GM12878 (cell line): Measurements from ENCODE around the gene PSMC3. TPM values are rescaled to one million over a fixed set of nuclear protein-coding genes. Genes with fewer than 3 reads are reported as not detected.

ENCODE experiments used
- ATAC-seq: fragments of 200-7000 bp; cut with Tn5 transposase; 3 replicates; pipeline ENCODE4 v1.9.1; 2020; ENCODE audit warnings: mild to moderate bottlenecking, moderate library complexity
- BruUV-seq: library from RNA; stranded (reverse); fragments of 400-500 nt; replicated peaks from 2 replicates; lab custom pipeline; 2021; lab: Mats Ljungman, UMichigan
- CTCF ChIA-PET: fragments of 300-600 bp; sonication (Branson Sonifier 250); formaldehyde crosslinking; extraction: SDS; loops from one replicate; lab custom pipeline; 2021; ENCODE audit warnings: inconsistent platforms; lab: Yijun Ruan, JAX
- POLR2A ChIA-PET: fragments of 350-600 bp; formaldehyde crosslinking; extraction: SDS; loops from one replicate; lab custom pipeline; 2021; ENCODE audit warnings: inconsistent platforms; lab: Charles Lee
- RAD21 ChIA-PET: fragments of 300-600 bp; sonication (Branson Sonifier 250); formaldehyde crosslinking; loops from one replicate; lab custom pipeline; 2023; ENCODE audit warnings: antibody characterized with exemption; ENCODE audit not compliant: unreplicated experiment; lab: Charles Lee
- SMC1A ChIA-PET: fragments of 300-600 bp; sonication (Branson Sonifier 250); formaldehyde crosslinking; loops from one replicate; lab custom pipeline; 2023; ENCODE audit not compliant: unreplicated experiment, uncharacterized antibody; lab: Charles Lee
- DNase-seq: peaks from one replicate; pipeline ENCODE4 v3.0.0-alpha.2; 2011; ENCODE audit warnings: low read depth, low spot score
- FAIRE-seq: peaks from 3 replicates; lab custom pipeline; 2011; peaks lifted over from hg19 to GRCh38; lab: Jason Lieb, UNC
- H2AFZ ChIP-seq: 2 replicates; pipeline ENCODE4 v1.6.0; 2011; ENCODE audit warnings: low read depth, low read length, control low read depth; ENCODE audit not compliant: control insufficient read depth
- H3K27ac ChIP-seq: 2 replicates; pipeline ENCODE4 v1.5.1; 2011; ENCODE audit warnings: control low read depth; ENCODE audit not compliant: control insufficient read depth, insufficient read depth
- H3K27me3 ChIP-seq, 2 experiments: replicated peaks in 1 of 2; 2 replicates each; pipeline versions ENCODE4 v1.6.0 to v1.6.1; 2011; ENCODE audit warnings: low read length in 1 of 2; ENCODE audit not compliant: control insufficient read depth in 2 of 2, insufficient read depth in 2 of 2
- H3K36me3 ChIP-seq, 2 experiments: 2 replicates each; pipeline ENCODE4 v1.5.1; 2011; ENCODE audit warnings: low read length in 1 of 2; ENCODE audit not compliant: control insufficient read depth in 2 of 2, insufficient read depth in 2 of 2
- H3K4me1 ChIP-seq: 2 replicates; pipeline ENCODE4 v1.6.1; 2011; ENCODE audit warnings: mild to moderate bottlenecking, low read length, moderate library complexity, mixed read lengths; ENCODE audit not compliant: control insufficient read depth, insufficient read depth
- H3K4me2 ChIP-seq: 2 replicates; pipeline ENCODE4 v1.6.0; 2011; ENCODE audit warnings: control low read depth; ENCODE audit not compliant: control insufficient read depth, insufficient read depth
- H3K4me3 ChIP-seq: fragments of 200-600 bp; sonication (generic); 2 replicates; pipeline ENCODE4 v1.5.1; 2016
- H3K79me2 ChIP-seq: 2 replicates; pipeline ENCODE4 v1.6.0; 2011; ENCODE audit warnings: low read length; ENCODE audit not compliant: control insufficient read depth, insufficient read depth
- H3K9ac ChIP-seq: 2 replicates; pipeline ENCODE4 v1.8.0; 2011; ENCODE audit warnings: low read length, control low read depth, mixed read lengths; ENCODE audit not compliant: control insufficient read depth, insufficient read depth
- H3K9me3 ChIP-seq: replicated peaks from 3 replicates; pipeline ENCODE4 v1.5.1; 2011; ENCODE audit warnings: mild to moderate bottlenecking, low read length; ENCODE audit not compliant: control insufficient read depth, insufficient read depth
- H4K20me1 ChIP-seq: 2 replicates; pipeline ENCODE4 v1.6.0; 2011; ENCODE audit not compliant: control insufficient read depth, insufficient read depth
- BHLHE40 ChIP-seq, 2 experiments: fragments of 450-650 bp in 1 of 2; IDR thresholded peaks; 2 replicates each; pipeline ENCODE4 v1.6.1; 2011 to 2017; ENCODE audit warnings: low read depth in 2 of 2, borderline replicate concordance in 1 of 2, improper control_type of control experiment in 1 of 2, low read length in 1 of 2, mild to moderate bottlenecking in 1 of 2
- BMI1 ChIP-seq: fragments of 450-650 bp; IDR thresholded peaks from 2 replicates; pipeline ENCODE4 v1.6.1; 2016; ENCODE audit warnings: mild to moderate bottlenecking, moderate library complexity, borderline replicate concordance
- CEBPB ChIP-seq, 2 experiments: fragments of 150-350 bp in 1 of 2; IDR thresholded peaks; 2 replicates each; pipeline ENCODE4 v1.6.1; 2012 to 2014; ENCODE audit warnings: low read depth in 2 of 2, low read length in 2 of 2, borderline replicate concordance in 1 of 2, inconsistent platforms in 1 of 2
- CEBPZ ChIP-seq: fragments of 150-350 bp; IDR thresholded peaks from 2 replicates; pipeline ENCODE4 v1.6.1; 2016; ENCODE audit warnings: low read depth, low read length
- CREM ChIP-seq: IDR thresholded peaks from 2 replicates; pipeline ENCODE4 v1.6.1; 2014; ENCODE audit warnings: antibody characterized with exemption, low read depth
- EED ChIP-seq: sonication (generic); IDR thresholded peaks from 2 replicates; pipeline ENCODE4 v1.6.1; 2016; ENCODE audit warnings: antibody characterized with exemption, low read depth
- FOXK2 ChIP-seq: fragments of 450-650 bp; IDR thresholded peaks from 2 replicates; pipeline ENCODE4 v1.6.1; 2017; ENCODE audit warnings: mild to moderate bottlenecking, moderate library complexity
- IKZF2 ChIP-seq, 2 experiments: fragments of 450-650 bp; IDR thresholded peaks; 2 replicates each; pipeline ENCODE4 v1.6.1; 2017; ENCODE audit warnings: mild to moderate bottlenecking in 2 of 2, moderate library complexity in 2 of 2
- IRF4 ChIP-seq: IDR thresholded peaks from 2 replicates; pipeline ENCODE4 v1.6.1; 2011; ENCODE audit warnings: low read depth, low read length
- LARP7 ChIP-seq: fragments of 450-650 bp; IDR thresholded peaks from 2 replicates; pipeline ENCODE4 v1.6.1; 2017; ENCODE audit warnings: mild to moderate bottlenecking
- PML ChIP-seq: IDR thresholded peaks from 2 replicates; pipeline ENCODE4 v1.6.1; 2012; ENCODE audit warnings: low read length, inconsistent platforms
- REST ChIP-seq: IDR thresholded peaks from 2 replicates; pipeline ENCODE4 v1.6.1; 2012; ENCODE audit warnings: mild to moderate bottlenecking, low read depth, low read length
- SREBF1 ChIP-seq: IDR thresholded peaks from 2 replicates; pipeline ENCODE4 v1.6.1; 2012; ENCODE audit warnings: mild to moderate bottlenecking, low read length
- TCF12 ChIP-seq: IDR thresholded peaks from 2 replicates; pipeline ENCODE4 v1.6.1; 2011; ENCODE audit warnings: low read depth, mild to moderate bottlenecking, low read length
- TCF3 ChIP-seq: IDR thresholded peaks from 2 replicates; pipeline ENCODE4 v1.6.1; 2012; ENCODE audit warnings: low read depth, mild to moderate bottlenecking, low read length, borderline replicate concordance; ENCODE audit not compliant: insufficient read depth
- WGBS: methylation state at CpG from one replicate; pipeline ENCODE4 v1.1.6; 2016; ENCODE audit warnings: low lambda C conversion rate; ENCODE audit not compliant: insufficient replicate concordance, insufficient coverage; ENCODE audit errors: missing lambda C conversion rate; 5-methylcytosine and 5-hydroxymethylcytosine counted together
- in situ Hi-C: fragments of 300-500 bp; cut with MboI; formaldehyde crosslinking; loops from 9 replicates; pipeline ENCODE4 v1.14.3; 2018; ENCODE audit warnings: mixed read lengths
- intact Hi-C: fragments of 100-400 bp; cut with micrococcal nuclease; formaldehyde crosslinking; loops from one replicate; pipeline ENCODE4 v1.14.2; 2022; ENCODE audit not compliant: unreplicated experiment
- polyA plus RNA-seq, 11 experiments: library from polyadenylated mRNA; depleted of rRNA in 4 of 11; unstranded in 6 of 11; stranded (reverse) in 5 of 11; fragments of >200 nt; fragmentation: Nextera tagmentation in 4 of 11; fragmentation: Illumina TruSeq in 1 of 11; extraction: Ambion mirVana in 4 of 11; extraction: Trizol in 1 of 11; gene quantifications; 1 replicate in 1 of 11; 2 replicates in 10 of 11; pipeline versions ENCODE4 v1.2.1 to v1.2.3, GENCODE V29; 2011 to 2016; ENCODE audit warnings: inconsistent platforms in 2 of 11, missing spikeins in 2 of 11, low read depth in 1 of 11
- total RNA-seq, 4 experiments: library from RNA; depleted of rRNA in 3 of 4; stranded (reverse); fragments of >200 nt in 3 of 4; fragmentation: Illumina TruSeq in 1 of 4; extraction: Trizol in 1 of 4; gene quantifications; 2 replicates each; pipeline versions ENCODE4 v1.2.1 to v1.2.3, GENCODE V29; 2013 to 2021

The PSMC3 gene
- total and polyA plus RNA-seq, 10 of the 15 experiments (the other 5 are each of a cell fraction or from before 2014, with no cell fraction given): 39.5 to 289 (median 155) TPM

- TF ChIP-seq IRF4 (no peak), BMI1 (no peak), IKZF2 (IDR thresholded peaks at IDR 0.05) (no peak), FOXK2 (no peak), TCF12 (no peak), EED (no peak)
- TF ChIP-seq, all 136 proteins: peak for 0
These were observed 51.6 kb downstream of the PSMC3 start (continued) for GRCh38 chr11:47374720-47375019.

DNA sequence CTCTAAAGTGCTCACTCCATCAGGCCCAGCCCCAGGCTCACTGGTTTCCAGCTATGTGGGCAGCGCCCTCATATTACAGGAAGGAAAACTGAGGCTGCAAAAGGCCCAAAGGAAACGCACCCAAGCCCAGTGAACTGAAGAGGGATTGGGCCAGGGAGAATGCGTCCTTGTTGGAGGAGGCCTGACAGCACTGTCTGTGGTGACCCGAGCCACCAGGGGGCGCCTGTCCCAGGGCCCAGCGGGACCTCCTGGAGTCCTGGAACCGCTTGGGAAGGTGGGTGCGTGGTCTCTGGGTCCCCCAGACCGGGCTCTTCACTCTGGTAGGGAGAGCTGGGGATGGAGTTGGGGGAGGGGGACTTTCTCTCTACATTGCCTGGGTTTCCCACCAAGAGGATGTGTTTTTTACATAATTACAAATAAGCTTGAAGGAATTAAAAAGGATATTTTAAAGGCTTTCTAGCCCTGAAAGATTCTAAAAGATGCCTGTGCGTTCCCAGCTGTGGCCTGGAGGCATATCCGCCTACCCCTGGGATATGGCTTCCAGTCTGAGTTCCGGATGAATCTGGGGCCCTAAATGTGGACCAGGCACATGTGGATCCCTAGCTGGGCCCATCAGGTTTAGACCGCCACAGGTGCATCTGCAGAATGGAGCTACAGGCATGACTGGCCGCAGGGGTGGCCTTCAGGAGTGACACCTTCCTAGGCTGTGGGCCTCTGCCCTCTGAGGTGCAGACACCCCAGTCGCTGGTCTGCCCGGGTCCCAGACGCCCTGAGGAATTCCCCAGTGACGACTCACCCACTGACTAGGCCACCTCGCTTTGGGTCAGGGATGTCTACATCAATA is 52.1 kb downstream of the PSMC3 start:
- Histone ChIP-seq H3K9ac (no peak overlapping the region), H3K27me3 (no peaks in the 10 kb centered on the region), H3K27ac (peak overlapping the region; percentile 20; the same call in 1 of the 2 replicates), H3K4me1 (peaks cover 18% of the 10 kb centered on the region), H3K36me3 (peaks cover 2 to 8% of the 10 kb centered on the region in 2 experiments), H3K4me2 (peak overlapping the region; percentile 41; the same call in 1 of the 2 replicates), H2AFZ (no peak overlapping the region), H3K9me3 (no peaks in the 10 kb centered on the region), H3K4me3 (no peak overlapping the region), H3K79me2 (peaks cover 41% of the 10 kb centered on the region), H4K20me1 (no peaks in the 10 kb centered on the region)
- ChIA-PET SMC1A (interaction anchor here (0.6 to 3.7 kb wide), 17 partner anchors 13 to 243 kb away, joined by 3 to 35 read pairs (median 5); partner anchors contain the start of genes PSMC3 and SLC39A13), RAD21 (interaction anchor here (1.0 to 2.8 kb wide), 9 partner anchors 17 to 125 kb away, joined by 3 to 24 read pairs (median 7); partner anchors contain the start of genes ACP2 and SLC39A13), CTCF (interaction anchor here (0.5 to 8.6 kb wide), 32 partner anchors 8 to 479 kb away, joined by 3 to 161 read pairs (median 5); partner anchors contain the start of genes DDB2, PSMC3, PTPMT1 and SLC39A13), POLR2A (interaction anchor here (0.6 to 3.7 kb wide), 5 partner anchors 14 to 45 kb away, joined by 3 to 21 read pairs (median 6); partner anchors contain the start of gene SLC39A13)
- intact Hi-C loops: loop anchor here (1.0 to 10.0 kb wide), 3 partner anchors 34 to 481 kb away; partner anchors contain the start of genes FNBP4 and SLC39A13
- in situ Hi-C loops: loop anchor here (5.0 kb wide), 1 partner anchor 33 kb away; the partner anchor contains the start of gene SLC39A13
- FAIRE-seq: peak; percentile 47
- peak; percentile 57 for ATAC-seq
- WGBS: 10% methylated on average over 19 of the region's 19 CpGs
- no peak for DNase-seq
- BruUV-seq: no TSS peak
- no peak for TF ChIP-seq PML
- no peak for TF ChIP-seq CEBPZ
- peak; percentile 52; the same call in 1 of the 2 replicates for TF ChIP-seq LARP7
- no peak for TF ChIP-seq BMI1
- TF ChIP-seq SREBF1: no peak
- no peak for TF ChIP-seq CEBPB (IDR thresholded peaks at IDR 0.05; ENCODE audit: borderline replicate concordance in 1 of 2, low read depth in 2 of 2, low read length in 2 of 2)
- 0 out of 4 replicates have a peak, but pooled peaks have one; percentile 7 to 22 for TF ChIP-seq BHLHE40 (IDR thresholded peaks at IDR 0.05; ENCODE audit: borderline replicate concordance in 1 of 2, low read depth in 2 of 2, low read length in 1 of 2)
- TF ChIP-seq REST: no peak
- TF ChIP-seq TCF3: no peak
- TF ChIP-seq CREM: no peak
